ENCODE data around the gene FSTL3. TPM values are rescaled to one million over a fixed set of nuclear protein-coding genes. Genes with fewer than 3 reads are reported as not detected.

The FSTL3 gene
- total and polyA plus RNA-seq, 2 of the 13 experiments (the other 11 are each of a cell fraction or from before 2014, with no cell fraction given) = 13.5 to 15.6 TPM

DNA sequence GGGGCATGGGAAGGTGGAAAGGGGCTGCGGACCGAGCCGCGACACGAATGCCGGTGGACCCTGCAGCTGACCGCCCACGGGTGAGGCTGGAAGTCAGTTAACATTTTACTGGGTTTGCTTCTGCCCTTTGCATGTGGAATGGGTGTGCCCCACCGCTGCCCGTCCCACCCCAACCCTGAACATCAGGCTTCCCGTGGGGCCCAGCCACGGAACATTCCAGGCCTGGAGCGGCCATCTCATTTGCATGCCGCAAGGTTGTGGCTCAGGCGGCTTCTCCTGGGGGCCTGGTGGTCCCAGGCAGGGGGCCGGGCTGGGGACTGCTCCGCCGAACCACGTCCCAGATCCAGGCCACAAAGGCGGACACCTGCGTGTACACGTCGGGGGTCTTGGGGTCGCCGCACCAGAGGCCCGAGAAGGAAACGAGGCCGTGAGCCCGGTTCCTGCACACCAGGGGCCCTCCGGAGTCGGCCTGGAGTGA, 9.3 kb downstream of the FSTL3 start:
- DNase-seq (ENCODE audit: low spot score) = no peak
- TF ChIP-seq, protein P1, sequence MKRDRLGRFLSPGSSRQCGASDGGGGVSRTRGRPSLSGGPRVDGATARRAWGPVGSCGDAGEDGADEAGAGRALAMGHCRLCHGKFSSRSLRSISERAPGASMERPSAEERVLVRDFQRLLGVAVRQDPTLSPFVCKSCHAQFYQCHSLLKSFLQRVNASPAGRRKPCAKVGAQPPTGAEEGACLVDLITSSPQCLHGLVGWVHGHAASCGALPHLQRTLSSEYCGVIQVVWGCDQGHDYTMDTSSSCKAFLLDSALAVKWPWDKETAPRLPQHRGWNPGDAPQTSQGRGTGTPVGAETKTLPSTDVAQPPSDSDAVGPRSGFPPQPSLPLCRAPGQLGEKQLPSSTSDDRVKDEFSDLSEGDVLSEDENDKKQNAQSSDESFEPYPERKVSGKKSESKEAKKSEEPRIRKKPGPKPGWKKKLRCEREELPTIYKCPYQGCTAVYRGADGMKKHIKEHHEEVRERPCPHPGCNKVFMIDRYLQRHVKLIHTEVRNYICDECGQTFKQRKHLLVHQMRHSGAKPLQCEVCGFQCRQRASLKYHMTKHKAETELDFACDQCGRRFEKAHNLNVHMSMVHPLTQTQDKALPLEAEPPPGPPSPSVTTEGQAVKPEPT (CRISPR knock-in tag; IDR thresholded peaks at IDR 0.05; ENCODE audit: low read depth) = no peak
- TF ChIP-seq MTA3 (CRISPR knock-in tag; IDR thresholded peaks at IDR 0.05) (no peak), ZBTB21 (CRISPR knock-in tag; IDR thresholded peaks at IDR 0.05) (no peak), CBX1 (IDR thresholded peaks at IDR 0.05; ENCODE audit: low read depth) (no peak), ZNF562 (CRISPR knock-in tag; IDR thresholded peaks at IDR 0.05; ENCODE audit: borderline replicate concordance) (no peak), ISL2 (CRISPR knock-in tag; IDR thresholded peaks at IDR 0.05) (no peak), ZNF350 (CRISPR knock-in tag; IDR thresholded peaks at IDR 0.05; ENCODE audit: borderline replicate concordance, low read depth) (no peak), ZNF564 (CRISPR knock-in tag; IDR thresholded peaks at IDR 0.05) (no peak), ZNF260 (CRISPR knock-in tag; IDR thresholded peaks at IDR 0.05; ENCODE audit: borderline replicate concordance, low read depth) (no peak), TSC22D2 (CRISPR knock-in tag; IDR thresholded peaks at IDR 0.05; ENCODE audit: borderline replicate concordance) (no peak), ZNF160 (CRISPR knock-in tag; IDR thresholded peaks at IDR 0.05) (no peak), ZKSCAN1 (IDR thresholded peaks at IDR 0.05; ENCODE audit: low read length) (no peak), ZNF143 (CRISPR knock-in tag; IDR thresholded peaks at IDR 0.05) (no peak), ZNF224 (CRISPR knock-in tag; IDR thresholded peaks at IDR 0.05) (no peak)
- TF ChIP-seq, protein P2, sequence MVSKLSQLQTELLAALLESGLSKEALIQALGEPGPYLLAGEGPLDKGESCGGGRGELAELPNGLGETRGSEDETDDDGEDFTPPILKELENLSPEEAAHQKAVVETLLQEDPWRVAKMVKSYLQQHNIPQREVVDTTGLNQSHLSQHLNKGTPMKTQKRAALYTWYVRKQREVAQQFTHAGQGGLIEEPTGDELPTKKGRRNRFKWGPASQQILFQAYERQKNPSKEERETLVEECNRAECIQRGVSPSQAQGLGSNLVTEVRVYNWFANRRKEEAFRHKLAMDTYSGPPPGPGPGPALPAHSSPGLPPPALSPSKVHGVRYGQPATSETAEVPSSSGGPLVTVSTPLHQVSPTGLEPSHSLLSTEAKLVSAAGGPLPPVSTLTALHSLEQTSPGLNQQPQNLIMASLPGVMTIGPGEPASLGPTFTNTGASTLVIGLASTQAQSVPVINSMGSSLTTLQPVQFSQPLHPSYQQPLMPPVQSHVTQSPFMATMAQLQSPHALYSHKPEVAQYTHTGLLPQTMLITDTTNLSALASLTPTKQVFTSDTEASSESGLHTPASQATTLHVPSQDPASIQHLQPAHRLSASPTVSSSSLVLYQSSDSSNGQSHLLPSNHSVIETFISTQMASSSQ (IDR thresholded peaks at IDR 0.05; ENCODE audit: low read depth) = no peak
- TF ChIP-seq, protein P2 (CRISPR knock-in tag; IDR thresholded peaks at IDR 0.05; ENCODE audit: borderline replicate concordance) = no peak
- TF ChIP-seq, protein P3, sequence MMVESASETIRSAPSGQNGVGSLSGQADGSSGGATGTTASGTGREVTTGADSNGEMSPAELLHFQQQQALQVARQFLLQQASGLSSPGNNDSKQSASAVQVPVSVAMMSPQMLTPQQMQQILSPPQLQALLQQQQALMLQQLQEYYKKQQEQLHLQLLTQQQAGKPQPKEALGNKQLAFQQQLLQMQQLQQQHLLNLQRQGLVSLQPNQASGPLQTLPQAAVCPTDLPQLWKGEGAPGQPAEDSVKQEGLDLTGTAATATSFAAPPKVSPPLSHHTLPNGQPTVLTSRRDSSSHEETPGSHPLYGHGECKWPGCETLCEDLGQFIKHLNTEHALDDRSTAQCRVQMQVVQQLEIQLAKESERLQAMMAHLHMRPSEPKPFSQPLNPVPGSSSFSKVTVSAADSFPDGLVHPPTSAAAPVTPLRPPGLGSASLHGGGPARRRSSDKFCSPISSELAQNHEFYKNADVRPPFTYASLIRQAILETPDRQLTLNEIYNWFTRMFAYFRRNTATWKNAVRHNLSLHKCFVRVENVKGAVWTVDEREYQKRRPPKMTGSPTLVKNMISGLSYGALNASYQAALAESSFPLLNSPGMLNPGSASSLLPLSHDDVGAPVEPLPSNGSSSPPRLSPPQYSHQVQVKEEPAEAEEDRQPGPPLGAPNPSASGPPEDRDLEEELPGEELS (CRISPR knock-in tag; IDR thresholded peaks at IDR 0.05) = no peak

More for the DNA sequence above, 9.3 kb downstream of the FSTL3 start:
- no peak overlapping the region for H3K27ac ChIP-seq (ENCODE audit: extremely low read length, insufficient read depth, low read length)
- peaks cover 0 to 9% of the 10 kb centered on the region in 2 experiments; a peak in 1 of 5 replicates for H3K27me3 ChIP-seq (ENCODE audit: control insufficient read depth in 1 of 2, insufficient read depth in 2 of 2, low read length in 2 of 2)
- H3K79me2 ChIP-seq (ENCODE audit: insufficient read depth, low read length) = no peaks in the 10 kb centered on the region
- H2AFZ ChIP-seq (ENCODE audit: low read length) = no peak overlapping the region
- BruUV-seq (replicated peaks) = no TSS peak
- no peak for FAIRE-seq
- no peak overlapping the region for H3K9ac ChIP-seq (ENCODE audit: insufficient read depth, low read depth, low read length)
- no peaks in the 10 kb centered on the region for H3K36me3 ChIP-seq (replicated peaks in 1 of 2; ENCODE audit: control insufficient read depth in 1 of 2, insufficient read depth in 2 of 2, low read length in 2 of 2)
- no peaks in the 10 kb centered on the region for H3K9me3 ChIP-seq (ENCODE audit: low read length)
- no peak for ATAC-seq
- intact Hi-C loops (cut with micrococcal nuclease; ENCODE audit: unreplicated experiment) = no loop called here
- H3K4me1 ChIP-seq (ENCODE audit: insufficient read depth, low read length) = peaks cover 16% of the 10 kb centered on the region
- WGBS (ENCODE audit: low lambda C conversion rate) = 40% methylated on average over 2 of the region's 31 CpGs
- no peak overlapping the region for H3K4me3 ChIP-seq (replicated peaks in 1 of 3; ENCODE audit: insufficient read depth in 1 of 3, low read depth in 2 of 3, low read length in 3 of 3)
- in situ Hi-C loops (cut with HindIII; ENCODE audit: extremely low pct_ligation_motif_present, low pct_unique_long_range_greater_than_20kb) = no loop called here
- H3K4me2 ChIP-seq (ENCODE audit: low read depth, low read length) = no peak overlapping the region
- ChIA-PET CTCF (ENCODE audit: low intra/inter-chr PET ratio, low total read pairs) (no interaction called here), POLR2A (no interaction called here)
- H4K20me1 ChIP-seq (ENCODE audit: insufficient read depth, low read length) = no peaks in the 10 kb centered on the region

All from HepG2 (cell line).